Right lung (tissue), 5 donors: ENCODE measurements around the gene SLC35G6. TPM values are rescaled to one million over a fixed set of nuclear protein-coding genes. Genes with fewer than 3 reads are reported as not detected.
"Not testable (repeated sequence)": the region's sequence is repeated elsewhere in the genome, so short reads cannot be mapped to it uniquely, and the experiment has no call there.

Experiments used
- DNase-seq, 2 donors: peaks; one replicate each; pipeline ENCODE4 v3.0.0-alpha.2; 2013
- polyA plus RNA-seq, 5 donors: library from polyadenylated mRNA; unstranded; fragments of 120-200 nt; gene quantifications; one replicate each; pipeline versions ENCODE4 v1.2.1 to v1.2.3, GENCODE V29; 2013; ENCODE audit warnings: inconsistent platforms in 1 of 5, low replicate concordance in 1 of 5; ENCODE audit not compliant: insufficient read length in 5 of 5, insufficient read depth in 1 of 5

SLC35G6 gene
- polyA plus RNA-seq, 5 donors = 0.15 to 0.40 (median 0.35) TPM

DNA sequence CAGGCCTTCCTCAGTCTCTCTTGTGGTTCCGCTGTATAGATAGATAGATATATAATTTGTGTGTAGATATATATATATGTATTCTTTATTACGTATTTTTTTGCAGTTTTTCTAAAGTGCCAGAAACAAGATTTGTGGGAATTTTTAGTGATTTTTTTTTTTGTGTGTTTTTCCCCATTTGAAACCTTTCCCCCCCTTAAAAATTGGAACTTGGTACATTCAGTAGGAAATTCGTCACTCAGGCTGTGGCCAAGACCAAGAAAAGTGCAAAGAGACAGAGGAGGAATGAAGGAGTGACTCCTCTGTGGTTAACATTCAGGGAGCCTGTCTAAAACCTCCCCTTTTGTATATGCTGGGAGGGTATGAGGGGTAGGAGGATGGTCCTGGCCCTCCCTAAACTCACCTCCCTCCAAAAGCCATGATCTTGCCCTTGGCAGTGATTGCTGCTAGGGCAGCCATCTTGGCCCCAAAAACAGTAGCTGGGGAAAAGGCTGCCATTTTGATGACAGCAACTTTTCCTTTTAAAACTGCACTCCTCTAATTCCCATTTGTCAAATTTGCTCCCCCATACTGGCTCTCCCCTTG, 21.2 kb upstream of the SLC35G6 start:
- no peak for DNase-seq

GRCh38 chr17:7460850-7461660, 20.2 kb upstream of the SLC35G6 start:
- DNase-seq = no peak

DNA sequence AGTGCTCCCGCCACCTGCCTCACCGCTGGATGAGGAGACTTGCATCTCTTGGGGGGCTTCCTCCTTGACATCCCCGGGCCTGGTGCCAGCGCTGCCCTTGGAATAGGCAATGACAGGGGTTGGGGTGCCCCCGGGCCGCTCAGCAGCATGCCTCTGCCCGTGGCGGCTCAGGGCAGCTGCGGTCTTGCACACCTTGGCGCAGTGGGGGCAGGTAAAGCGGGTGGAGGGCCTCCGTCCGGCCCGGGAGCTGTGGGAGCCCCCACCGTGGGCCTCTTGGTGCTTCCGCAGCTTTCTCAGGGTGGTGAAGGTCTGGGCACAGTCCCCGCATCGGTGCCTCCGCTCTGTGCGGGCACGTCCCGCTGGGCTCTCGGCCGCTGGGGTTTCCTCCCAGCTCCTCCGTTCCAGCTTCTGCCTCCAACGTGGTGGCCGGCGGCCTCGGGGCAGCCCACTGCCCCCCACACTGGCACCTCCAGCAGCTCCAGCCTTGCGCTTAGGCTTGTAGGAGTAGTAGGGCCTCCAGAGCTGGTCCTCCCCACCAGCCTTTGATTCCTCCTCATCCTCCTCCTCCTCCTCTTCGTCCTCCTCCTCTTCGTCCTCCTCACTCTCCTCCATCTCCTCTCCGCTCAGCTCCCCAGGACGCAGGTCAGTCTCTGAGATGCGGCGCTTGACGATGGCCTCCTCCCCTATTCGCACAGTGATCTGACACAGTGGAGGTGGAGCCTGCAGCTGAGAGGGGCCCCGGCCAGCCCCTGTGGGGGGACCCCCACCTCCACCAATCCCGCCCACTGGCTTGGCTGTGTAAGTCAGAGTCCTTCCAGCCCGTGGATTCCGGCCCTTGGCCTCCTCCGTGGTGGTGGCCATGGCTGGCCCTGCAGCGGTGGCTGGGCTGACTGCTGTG, 18.5 kb upstream of the SLC35G6 start:
- DNase-seq = no peak

DNA sequence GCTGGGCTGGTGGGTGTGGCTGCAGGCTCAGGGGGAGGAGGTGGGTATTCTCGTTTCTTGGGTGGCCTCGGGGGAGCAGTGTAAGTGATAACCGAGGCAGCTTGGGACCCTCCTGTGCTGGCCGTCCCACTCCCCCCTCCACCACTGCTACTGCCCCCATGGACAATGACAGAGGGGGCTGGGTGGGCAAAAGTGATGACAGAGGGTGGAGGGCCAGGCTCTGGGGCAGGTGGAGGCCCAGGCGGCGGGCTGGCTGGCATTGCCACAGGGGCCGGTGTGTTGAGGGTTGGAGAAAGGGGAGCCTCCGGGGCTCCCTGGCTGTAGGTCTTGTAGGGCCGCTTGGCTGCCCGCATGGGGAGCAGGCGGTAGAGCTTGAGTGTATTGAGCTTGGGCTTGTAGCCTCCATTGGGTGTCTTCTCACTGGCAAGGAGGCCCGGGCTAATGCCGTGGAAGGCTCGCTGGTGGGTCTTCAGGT, 17.8 kb upstream of the SLC35G6 start:
- DNase-seq = no peak

DNA sequence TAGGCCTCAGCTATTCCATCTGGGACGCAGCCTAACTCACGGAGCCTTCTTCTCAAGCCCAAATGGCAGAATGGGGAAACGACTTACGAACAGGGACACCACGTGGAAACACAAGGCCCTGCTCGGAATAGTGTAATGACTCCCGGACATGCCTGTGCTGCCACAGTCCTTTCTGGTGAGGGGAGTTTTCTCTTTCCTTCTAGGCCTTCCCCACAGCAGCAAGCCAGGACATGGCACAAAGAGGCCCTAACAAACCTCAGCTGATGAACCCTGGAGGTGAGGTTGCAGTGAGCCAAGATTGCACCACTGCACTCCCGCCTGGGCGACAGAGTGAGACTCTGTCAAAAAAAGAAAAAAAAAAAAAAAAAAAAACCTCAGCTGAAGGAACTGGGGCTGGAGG, 17.2 kb upstream of the SLC35G6 start:
- no peak for DNase-seq

DNA sequence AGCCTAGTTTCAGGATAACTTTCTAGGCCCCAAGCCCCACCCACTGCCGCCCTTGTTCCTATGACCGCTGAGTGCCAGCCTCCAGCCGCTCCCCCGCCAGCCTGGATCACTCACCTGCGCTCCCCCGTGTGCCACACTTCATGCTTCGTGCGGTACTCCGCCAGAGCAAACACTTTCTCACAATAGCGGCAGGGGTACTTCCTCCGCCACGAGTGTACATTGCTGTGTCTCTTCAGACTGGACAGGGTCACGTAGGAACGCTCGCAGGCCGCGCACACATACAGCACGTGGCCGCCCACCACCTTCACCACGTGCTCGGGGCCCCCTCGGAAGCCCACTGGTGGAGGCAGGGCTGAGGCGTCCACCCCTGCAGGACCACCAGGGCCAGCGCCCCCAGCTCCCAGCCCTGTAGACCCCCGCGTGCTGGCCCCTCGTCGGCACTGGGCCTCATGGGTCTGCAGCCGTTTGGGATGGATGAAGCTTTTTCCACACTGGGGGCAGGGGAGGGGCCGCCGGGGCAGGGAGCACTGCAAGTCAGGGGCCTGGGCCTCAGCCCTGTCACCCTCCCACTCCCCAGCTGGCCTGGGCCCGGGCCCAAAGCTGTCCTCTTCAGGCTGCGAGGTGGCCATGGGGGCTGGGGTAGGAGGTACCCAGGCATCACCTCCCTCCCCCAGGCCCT, 15.5 kb upstream of the SLC35G6 start:
- DNase-seq = peak in 1 of 2 donors; percentile 17

DNA sequence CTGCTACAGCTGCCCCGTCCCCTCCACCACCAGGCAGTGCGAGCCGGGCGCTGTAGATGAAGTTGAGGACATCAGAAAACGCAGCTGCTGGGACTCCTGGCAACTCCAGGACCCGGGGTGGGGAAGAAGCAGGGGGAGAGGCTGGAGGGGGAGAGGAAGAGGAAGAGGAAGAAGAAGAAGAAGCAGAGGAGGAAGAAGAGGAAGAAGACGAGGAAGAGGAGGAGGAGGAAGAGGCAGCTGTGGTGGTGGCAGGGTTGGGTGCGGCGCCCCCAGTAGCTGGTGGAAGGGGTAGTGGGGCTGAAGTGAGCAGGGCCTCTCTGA, 15.0 kb upstream of the SLC35G6 start:
- no peak for DNase-seq

DNA sequence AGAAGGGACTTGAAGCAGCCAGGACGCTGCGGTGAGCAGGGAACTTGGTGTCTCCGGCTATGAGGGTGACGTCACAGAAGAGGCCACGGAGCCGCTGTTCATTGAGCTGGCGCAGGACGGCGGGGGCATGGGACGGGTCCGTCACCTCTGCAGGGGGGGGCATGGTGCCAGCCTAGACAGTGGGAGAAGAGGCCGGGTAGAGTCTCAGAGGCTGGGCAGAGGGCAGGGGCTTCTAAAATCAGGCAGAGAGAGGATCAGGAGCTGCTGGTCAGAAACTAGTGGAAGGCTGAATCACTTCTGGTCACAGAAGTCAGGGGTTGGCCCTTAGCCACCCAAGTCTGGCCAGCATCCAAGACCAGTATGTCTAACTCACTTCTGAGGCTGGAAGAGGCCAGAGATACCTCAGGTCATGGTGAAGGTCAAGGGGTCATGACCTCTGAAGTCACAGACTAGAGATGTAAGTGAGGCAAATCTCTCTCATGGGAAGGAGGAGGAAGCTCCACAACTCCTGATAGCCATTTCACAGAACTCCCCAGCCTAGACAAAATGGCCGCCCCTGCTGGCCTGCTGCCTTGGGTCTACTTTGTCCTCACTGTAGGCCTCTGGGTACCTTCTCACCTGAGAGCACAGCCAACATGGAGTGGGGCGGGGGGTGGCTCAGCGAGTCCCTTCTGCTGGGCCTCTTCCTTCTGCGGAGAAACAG, 14.5 kb upstream of the SLC35G6 start:
- DNase-seq = no peak

DNA sequence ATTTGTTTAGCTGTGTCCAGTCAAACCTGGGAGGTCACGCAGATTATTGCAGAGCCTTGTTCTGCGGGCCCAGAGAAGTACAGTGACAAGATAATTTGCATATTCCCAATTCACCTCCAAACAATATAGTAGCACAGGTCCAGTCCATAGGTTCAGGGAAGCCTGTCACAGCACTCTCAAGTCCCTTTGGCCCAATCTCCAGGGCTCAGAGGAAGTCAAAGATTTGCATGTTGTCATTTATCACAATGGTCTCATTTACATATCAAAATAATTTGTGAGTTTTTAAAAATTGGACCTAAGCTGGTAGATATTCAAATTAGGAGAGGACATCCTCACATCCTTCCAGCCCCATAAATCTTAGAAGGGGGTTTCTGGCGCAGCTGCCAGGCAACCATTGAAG, 13.7 kb upstream of the SLC35G6 start:
- no peak for DNase-seq

GRCh38 chr17:7468290-7468689, 13.0 kb upstream of the SLC35G6 start:
- no peak for DNase-seq

DNA sequence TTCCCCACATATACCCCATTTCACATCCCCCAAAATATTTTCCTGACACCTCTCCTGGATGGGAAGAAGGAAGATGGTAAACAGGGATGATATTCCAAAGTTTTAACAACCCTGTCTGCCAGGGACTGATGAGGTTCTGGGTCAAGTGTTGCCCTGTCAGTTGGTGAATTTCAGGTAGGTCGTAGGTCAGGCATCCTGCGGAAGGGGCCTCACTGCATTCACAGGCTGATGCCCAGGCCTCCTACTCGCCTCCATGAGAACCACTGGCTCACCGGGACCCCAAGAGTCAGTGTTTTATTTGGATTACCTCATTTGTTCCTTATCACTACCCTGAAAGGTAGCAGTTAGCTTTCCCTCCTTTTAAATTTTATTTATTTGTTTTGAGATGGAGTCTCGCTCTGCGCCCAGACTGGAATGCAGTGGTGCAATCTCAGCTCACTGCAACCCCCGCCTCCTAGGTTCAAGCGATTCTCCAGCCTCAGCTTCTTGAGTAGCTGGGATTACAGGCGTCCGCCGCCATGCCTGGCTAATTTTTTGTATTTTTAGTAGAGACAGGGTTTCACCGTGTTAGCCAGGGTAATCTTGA, 12.3 kb upstream of the SLC35G6 start:
- DNase-seq = no peak

DNA sequence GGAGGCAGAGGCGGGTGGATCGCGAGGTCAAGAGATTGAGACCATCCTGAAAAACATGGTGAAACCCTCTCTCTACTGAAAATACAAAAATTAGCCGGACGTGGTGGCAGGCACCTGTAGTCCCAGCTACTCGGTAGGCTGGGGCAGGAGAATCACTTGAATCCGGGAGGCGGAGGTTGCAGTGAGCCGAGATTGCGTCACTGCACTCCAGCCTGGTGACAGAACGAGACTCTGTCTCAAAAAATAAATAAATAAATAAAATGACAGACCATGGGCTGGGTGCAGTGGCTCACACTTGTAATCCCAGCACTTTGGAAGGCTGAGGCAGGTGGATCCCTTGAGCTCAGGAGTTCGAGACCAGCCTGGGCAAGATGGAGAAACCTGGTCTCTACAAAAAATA, 11.4 kb upstream of the SLC35G6 start:
- DNase-seq = not testable (repeated sequence)

- not testable (repeated sequence) for DNase-seq
These were observed 10.7 kb upstream of the SLC35G6 start for GRCh38 chr17:7470457-7470973.

GRCh38 chr17:7471729-7472128, 9.5 kb upstream of the SLC35G6 start:
- no peak for DNase-seq

GRCh38 chr17:7474767-7475166, 6.5 kb upstream of the SLC35G6 start:
- not testable (repeated sequence) for DNase-seq

GRCh38 chr17:7475764-7476422, 5.4 kb upstream of the SLC35G6 start:
- no peak for DNase-seq

DNA sequence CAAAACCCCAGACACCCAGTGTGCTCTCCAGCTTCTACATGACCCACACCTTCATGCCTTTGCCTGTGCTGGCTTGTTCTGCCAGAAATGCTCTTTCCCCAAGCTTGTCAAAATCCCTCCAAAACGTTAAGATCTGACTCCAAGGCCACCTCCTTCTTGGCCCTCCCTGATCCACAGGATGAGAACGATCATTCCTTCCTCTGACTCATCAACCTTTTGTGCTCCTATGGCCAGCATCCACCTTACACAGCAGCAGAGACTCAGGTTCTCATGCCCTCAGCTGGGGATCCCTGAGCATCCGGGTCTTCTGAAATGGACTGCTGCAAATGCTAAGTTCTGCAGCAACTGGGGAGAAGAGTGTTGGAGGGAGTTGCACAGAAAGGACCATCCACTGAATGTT, 4.8 kb upstream of the SLC35G6 start:
- no peak for DNase-seq

GRCh38 chr17:7476951-7477350, 4.3 kb upstream of the SLC35G6 start:
- DNase-seq = no peak

DNA sequence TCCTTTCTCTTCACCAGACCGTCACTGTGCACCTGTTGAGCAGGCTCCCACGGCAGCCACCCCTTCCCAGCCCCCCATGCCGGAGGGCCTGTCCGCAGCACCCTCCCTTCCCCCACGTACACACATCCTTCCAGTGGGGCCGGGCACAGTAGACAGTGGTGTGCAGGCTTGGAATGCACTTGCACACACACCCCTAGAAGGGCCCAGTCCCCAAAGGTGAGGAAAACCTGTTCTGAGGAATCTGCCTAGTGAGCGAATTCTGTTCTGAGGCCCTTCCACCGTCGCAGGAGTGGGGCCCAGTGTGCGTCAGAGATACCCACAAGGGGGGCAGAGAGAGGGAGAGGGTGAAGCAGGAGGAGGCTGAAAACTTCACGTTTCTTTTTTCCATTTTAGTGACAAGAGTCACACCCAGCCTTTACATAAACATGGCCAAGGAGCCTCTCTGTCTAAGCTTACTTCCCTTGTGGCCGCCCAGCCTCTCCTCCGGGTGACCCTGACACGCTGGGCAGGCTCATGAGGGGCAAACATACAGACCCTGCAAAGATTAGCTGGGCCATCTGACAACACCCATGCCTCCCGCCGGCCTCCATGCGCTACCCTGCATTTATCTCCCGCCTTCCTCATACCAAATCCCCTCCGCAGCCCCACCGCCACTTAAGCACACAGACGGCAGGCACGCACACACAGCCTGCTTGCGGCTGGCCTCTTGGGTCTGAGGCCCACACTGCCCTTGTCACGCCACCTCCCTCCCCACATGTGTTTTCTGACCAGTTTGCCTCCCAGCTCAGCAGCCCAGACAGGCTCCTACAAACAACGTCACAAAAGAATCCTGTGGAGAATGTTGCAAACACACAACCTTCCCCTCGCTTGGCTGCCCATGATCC, 3.6 kb upstream of the SLC35G6 start:
- peak in 1 of 2 donors; percentile 55 for DNase-seq
